HK-2 (cell line): ENCODE measurements around the gene FIG4.
"Not testable (repeated sequence)": the region's sequence is repeated elsewhere in the genome, so short reads cannot be mapped to it uniquely, and the experiment has no call there.

Experiments
- DNase-seq: peaks from one replicate; pipeline ENCODE4 v3.0.0-alpha.2; 2018; ENCODE audit not compliant: unreplicated experiment

FIG4 gene

GRCh38 chr6:109852713-109853112 lies 161.6 kb downstream of the FIG4 start:
- DNase-seq = no peak

DNA sequence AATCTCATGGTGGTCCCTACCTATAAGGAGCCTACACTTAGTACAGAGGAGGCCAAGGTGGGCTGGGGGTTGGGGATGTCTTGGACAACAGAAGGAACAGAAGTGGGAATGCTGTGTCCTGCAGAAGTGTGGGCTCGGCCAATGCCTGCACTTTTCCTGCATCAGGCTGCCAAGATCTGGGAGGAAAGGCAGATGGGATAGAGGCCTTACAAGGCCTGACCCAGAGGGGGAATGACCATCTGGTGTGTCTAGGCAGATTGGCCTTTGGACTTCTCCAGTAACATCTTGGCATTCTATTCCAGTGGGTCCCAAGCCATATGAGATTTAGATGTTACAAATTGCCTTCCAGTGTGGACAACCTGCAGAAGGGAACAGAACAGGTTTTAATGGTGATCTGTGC lies 162.3 kb downstream of the FIG4 start:
- no peak for DNase-seq

- no peak for DNase-seq
These were observed 162.9 kb downstream of the FIG4 start for GRCh38 chr6:109853951-109854350.

GRCh38 chr6:109854541-109855308 lies 163.6 kb downstream of the FIG4 start:
- no peak for DNase-seq

- not testable (repeated sequence) for DNase-seq
These were observed 164.5 kb downstream of the FIG4 start for GRCh38 chr6:109855476-109856040.

GRCh38 chr6:109861946-109862345 lies 170.8 kb downstream of the FIG4 start:
- DNase-seq = no peak

DNA sequence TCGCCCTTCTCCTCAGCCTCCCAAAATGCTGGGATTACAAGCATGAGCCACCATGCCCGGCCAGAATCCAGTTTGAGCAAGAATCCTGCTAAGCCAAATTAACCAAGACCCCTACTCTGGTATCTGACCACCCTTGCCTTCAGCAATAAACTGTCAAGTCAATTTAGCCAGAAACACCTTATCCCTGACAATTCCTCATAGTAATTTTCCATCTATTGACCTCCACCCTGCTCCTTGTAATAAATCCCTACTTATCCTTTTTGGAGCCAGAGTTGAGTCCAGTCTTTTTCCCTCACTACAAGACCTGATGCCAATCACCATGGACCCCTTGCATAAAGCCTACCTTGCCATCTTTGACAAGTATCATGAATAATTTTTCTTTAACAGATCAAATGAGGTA lies 173.0 kb downstream of the FIG4 start:
- no peak for DNase-seq

GRCh38 chr6:109865968-109866367 lies 174.9 kb downstream of the FIG4 start:
- DNase-seq = no peak

DNA sequence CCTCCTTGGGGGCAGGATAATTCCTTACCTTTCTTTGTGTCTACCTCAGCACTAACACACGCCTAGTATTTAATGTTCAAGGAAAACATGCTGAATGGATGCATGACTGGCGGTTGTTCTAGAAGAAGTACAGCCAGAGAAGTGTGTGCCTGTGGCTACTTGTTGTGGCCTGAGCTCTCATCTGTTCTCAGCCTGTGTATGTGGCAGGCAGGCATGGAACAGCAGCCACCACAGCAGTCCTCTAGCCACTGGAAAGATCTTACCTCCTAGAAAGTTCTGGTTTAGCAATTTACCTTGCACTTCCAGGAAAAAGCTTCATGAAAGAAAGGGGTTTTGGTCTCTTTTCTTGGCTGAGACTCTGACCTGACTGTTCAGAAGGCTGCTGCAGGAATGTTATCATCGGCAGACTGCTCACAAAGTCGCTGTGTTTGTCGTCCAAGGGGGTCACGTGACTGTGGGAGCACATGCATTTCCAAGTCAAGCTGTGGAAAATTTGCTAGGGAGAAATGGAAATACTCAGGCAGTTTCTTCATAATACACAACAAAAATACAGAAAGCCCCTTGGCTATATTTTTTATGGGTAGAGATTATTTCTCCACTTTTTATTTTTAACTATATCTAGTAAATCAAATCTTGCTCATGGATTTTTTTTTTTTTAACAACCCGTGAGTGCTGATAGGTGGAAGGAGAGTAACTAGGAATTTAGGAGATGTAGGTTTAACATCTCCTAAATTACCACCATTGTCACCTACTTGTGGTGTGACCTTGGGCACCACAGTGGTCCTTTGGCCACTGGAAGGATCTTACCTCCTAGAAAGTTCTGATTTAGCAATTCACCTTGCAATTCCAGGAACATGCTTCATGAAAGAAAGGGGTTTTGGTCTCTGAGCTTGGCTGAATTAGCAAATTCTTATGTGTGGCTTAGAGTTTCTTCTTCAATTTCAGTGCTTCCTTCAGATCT lies 176.2 kb downstream of the FIG4 start:
- no peak for DNase-seq

DNA sequence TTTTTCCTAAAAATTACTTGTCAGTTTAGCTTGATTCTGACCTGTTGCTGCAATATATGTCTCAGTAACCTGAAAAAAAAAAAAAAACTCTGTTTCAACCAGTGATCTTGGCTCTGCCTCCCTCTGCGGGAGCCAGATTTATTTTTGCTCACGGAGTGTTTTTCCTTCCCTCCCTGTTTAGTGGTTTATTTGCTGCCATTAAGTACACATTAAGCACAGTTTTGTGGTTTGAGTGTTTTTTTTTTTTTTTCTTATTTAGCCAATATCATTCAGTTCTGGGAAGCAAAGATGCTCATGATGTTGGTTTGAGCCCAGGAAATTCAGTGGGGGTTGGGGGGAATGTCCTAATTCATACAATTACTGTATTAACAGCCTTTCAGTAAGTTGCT lies 176.9 kb downstream of the FIG4 start:
- DNase-seq = no peak

DNA sequence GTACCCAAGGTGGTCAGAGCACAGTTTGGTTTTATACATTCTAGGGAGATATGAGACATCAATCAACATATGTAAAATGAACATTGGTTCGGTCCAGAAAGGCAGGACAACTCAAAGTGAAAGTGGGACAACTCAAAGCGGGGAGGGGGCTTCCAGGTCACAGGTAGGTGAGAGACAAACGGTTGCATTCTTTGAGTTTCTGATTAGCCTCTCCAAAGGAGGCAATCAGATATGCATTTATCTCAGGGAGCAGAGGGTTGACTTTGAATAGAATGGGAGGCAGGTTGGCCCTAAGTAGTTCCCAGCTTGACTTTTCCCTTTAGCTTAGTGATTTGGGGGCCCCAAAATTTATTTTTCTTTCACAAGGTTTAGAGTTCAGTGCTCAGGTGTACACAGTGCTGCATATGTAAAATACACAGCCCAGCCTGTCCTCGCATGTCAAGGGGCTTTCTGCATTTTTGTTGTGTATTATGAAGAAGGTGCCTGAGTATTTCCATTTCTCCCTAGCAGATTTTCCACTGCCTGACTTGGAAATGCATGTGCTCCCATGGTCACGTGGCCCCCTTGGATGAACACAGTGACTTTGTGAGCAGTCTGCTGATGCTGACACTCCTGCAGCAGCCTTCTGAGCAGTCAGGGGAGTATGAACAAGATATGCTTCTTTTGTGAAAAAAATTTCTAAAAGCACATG lies 178.4 kb downstream of the FIG4 start:
- not testable (repeated sequence) for DNase-seq

DNA sequence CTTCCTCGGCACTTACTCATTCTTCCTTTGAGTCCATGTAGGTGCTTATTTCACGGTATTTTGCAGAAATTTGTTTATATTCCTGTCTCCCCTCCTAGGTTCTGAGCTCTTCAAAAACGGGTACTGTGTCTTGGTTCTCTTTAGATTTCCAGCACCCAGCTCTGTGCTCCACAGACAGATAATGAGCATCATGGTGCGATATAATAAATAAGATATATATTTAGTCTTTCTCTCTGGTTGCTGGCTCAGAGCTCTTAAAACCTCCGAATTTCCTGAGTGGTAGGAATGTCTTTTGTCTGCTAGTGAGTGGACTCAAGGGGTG lies 179.0 kb downstream of the FIG4 start:
- no peak for DNase-seq

DNA sequence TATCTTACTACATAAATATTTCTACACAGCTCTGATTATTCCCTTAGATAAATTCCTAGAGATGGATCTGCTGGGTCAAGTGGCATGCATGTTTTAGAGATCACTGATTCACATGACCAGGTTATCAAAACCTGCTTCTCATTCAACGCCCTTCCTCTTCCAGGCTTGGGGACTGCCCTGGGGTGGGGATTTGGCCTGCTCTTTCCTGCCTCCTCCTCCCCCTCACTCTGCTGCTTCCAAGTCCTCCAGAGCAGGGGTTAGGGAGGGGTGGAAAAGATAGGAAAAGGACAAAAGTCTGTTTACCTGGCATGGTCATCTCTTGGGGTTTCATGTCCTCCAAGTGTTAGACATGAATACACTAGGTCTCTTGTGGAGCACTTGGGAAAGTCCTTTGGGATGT lies 181.5 kb downstream of the FIG4 start:
- no peak for DNase-seq

DNA sequence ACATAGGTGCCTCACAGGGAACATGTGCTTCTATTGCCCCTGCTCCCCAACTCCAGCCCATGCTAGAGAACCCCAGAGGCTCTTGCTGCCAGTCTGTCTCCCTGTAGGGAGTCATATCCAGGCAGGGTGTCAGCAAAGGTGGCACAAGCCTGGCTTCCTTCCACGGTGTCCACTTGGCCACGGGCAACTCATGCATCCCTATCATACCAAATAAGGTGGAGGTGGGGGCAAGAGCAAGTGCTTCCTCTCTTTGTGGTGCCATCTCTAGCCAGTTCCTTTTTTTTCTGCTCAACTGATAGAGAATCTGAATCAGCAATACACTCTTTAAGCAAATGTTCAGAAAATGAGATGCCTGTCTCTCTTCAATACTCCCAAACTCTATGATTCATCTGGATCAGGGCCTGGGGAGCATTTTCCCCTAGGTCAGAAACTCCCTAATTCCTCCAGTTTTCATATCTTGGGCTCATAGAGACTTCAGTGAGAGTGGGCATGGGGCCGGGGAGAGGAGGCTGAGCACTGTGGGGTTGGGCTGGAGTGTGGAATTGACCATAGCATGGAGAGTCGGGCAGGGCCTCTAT lies 182.0 kb downstream of the FIG4 start:
- DNase-seq = no peak

DNA sequence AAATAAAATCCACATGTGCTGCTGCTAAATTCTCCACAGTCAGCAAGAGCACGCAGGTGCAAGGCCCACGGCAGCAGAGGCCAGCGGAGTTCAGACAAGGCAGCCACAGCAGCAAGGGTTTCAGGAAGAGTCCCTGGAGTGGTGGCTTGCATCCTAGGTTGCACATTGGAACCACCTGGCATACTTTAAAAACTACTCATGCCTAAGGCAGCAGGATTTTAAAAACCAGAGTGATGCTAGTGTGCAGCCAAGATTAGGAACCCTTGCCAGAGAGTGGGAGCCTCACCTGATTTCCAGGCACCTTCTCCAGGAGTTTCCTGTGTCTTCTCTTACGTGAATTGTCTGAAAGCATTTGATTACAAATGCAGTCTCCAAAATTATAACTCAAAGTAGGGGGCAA lies 183.0 kb downstream of the FIG4 start:
- DNase-seq = no peak

- no peak for DNase-seq
These were observed 183.5 kb downstream of the FIG4 start for GRCh38 chr6:109874621-109875020.
